Fibroblast of mammary gland (primary cell): Measurements from ENCODE around the gene WARS2.

Source experiments
- DNase-seq: peaks from one replicate; pipeline ENCODE4 v3.0.0-alpha.2; 2010; ENCODE audit warnings: low read depth
- H3K4me3 ChIP-seq: 2 replicates; pipeline ENCODE4 v1.5.1; 2011; ENCODE audit warnings: low read depth, mild to moderate bottlenecking, low read length, moderate library complexity; ENCODE audit not compliant: control insufficient read depth
- CTCF ChIP-seq: conservative IDR thresholded peaks from 2 replicates; pipeline ENCODE4 v1.5.1; 2011; ENCODE audit warnings: low read depth, low read length, inconsistent platforms; ENCODE audit not compliant: control insufficient read depth, insufficient read depth

WARS2 gene

GRCh38 chr1:119055568-119055967, 84.9 kb downstream of the WARS2 start:
- H3K4me3 ChIP-seq: no peak overlapping the region
- no peak for DNase-seq

GRCh38 chr1:119053917-119054316, 86.5 kb downstream of the WARS2 start:
- H3K4me3 ChIP-seq: no peak overlapping the region
- no peak for TF ChIP-seq CTCF
- no peak for DNase-seq

More at GRCh38 chr1:119055568-119055967, 84.9 kb downstream of the WARS2 start:
- no peak for TF ChIP-seq CTCF

- no peak overlapping the region for H3K4me3 ChIP-seq
- TF ChIP-seq CTCF: no peak
- no peak for DNase-seq
These were observed 88.2 kb downstream of the WARS2 start for GRCh38 chr1:119052267-119052666.

GRCh38 chr1:119048624-119049404, 91.6 kb downstream of the WARS2 start:
- no peak for TF ChIP-seq CTCF
- H3K4me3 ChIP-seq: no peak overlapping the region
- DNase-seq: no peak

GRCh38 chr1:119046785-119047438, 93.5 kb downstream of the WARS2 start:
- TF ChIP-seq CTCF: no peak
- peak; percentile 84 for DNase-seq
- no peak overlapping the region for H3K4me3 ChIP-seq

- TF ChIP-seq CTCF: no peak
- no peak for DNase-seq
- H3K4me3 ChIP-seq: no peak overlapping the region
These were observed 94.0 kb downstream of the WARS2 start for GRCh38 chr1:119046429-119046784.
